Stimulated activated CD8-positive, alpha-beta memory T cell treated with anti-CD3 and anti-CD28 coated beads, Interleukin-4, amount 100 ng/mL, for 1 hour (primary cell): ENCODE results near the gene TTC24.
"Not testable (repeated sequence)": the region's sequence is repeated elsewhere in the genome, so short reads cannot be mapped to it uniquely, and the experiment has no call there.

ENCODE experiments used
- DNase-seq, 2 donors: peaks; one replicate each; pipeline ENCODE4 v3.0.0-alpha.2; 2020; ENCODE audit warnings: low read depth in 2 of 2, low spot score in 1 of 2

TTC24 gene

GRCh38 chr1:156586323-156586722 is 6.8 kb downstream of the TTC24 start:
- DNase-seq = no peak

GRCh38 chr1:156586892-156587477 is 7.5 kb downstream of the TTC24 start:
- no peak for DNase-seq

- DNase-seq = not testable (repeated sequence)
These were observed 8.4 kb downstream of the TTC24 start for GRCh38 chr1:156587927-156588326.

- no peak for DNase-seq
These were observed 10.0 kb downstream of the TTC24 start for GRCh38 chr1:156589546-156589945.

GRCh38 chr1:156590326-156591180 is 11.0 kb downstream of the TTC24 start:
- no peak for DNase-seq

- no peak for DNase-seq
These were observed 11.6 kb downstream of the TTC24 start for GRCh38 chr1:156591181-156591431.

- peak in 1 of 2 donors; percentile 43 for DNase-seq
These were observed 12.1 kb downstream of the TTC24 start, which contains the start of gene NAXE for GRCh38 chr1:156591432-156592157. TSS of gene NAXE (plus strand) at chr1:156591776. CDS start at chr1:156591805, 29 bp downstream.

GRCh38 chr1:156592158-156592909 is 12.8 kb downstream of the TTC24 start:
- DNase-seq = no peak

- DNase-seq = no peak
These were observed 13.6 kb downstream of the TTC24 start for GRCh38 chr1:156592910-156593660.

GRCh38 chr1:156593661-156593989 is 14.1 kb downstream of the TTC24 start:
- DNase-seq = no peak

- DNase-seq = no peak
These were observed 14.7 kb downstream of the TTC24 start for GRCh38 chr1:156594190-156594589.

- no peak for DNase-seq
These were observed 15.5 kb downstream of the TTC24 start for GRCh38 chr1:156595016-156595415.

GRCh38 chr1:156596426-156596825 is 16.9 kb downstream of the TTC24 start:
- DNase-seq = no peak

- DNase-seq = no peak
These were observed 18.6 kb downstream of the TTC24 start for GRCh38 chr1:156598125-156598524.

GRCh38 chr1:156598731-156599432 is 19.4 kb downstream of the TTC24 start:
- DNase-seq = no peak

- no peak for DNase-seq
These were observed 20.3 kb downstream of the TTC24 start for GRCh38 chr1:156599811-156600210.

- no peak for DNase-seq
These were observed 21.2 kb downstream of the TTC24 start for GRCh38 chr1:156600733-156601121.

GRCh38 chr1:156601122-156601830 is 21.8 kb downstream of the TTC24 start, which contains the start of gene GPATCH4:
TSS of gene GPATCH4 (minus strand) at chr1:156601479.
- peak; percentile 47 to 54 for DNase-seq

- DNase-seq = no peak
These were observed 22.4 kb downstream of the TTC24 start for GRCh38 chr1:156601892-156602291.
